Activated T-helper 1 cell treated with Interleukin-2 at 50 U/mL for 16 hours (primary cell): ENCODE data around the gene SLC38A2.
"Not testable (repeated sequence)": the region's sequence is repeated elsewhere in the genome, so short reads cannot be mapped to it uniquely, and the experiment has no call there.

Experiments
- DNase-seq: peaks from one replicate; pipeline ENCODE4 v3.0.0-alpha.2; 2020; ENCODE audit warnings: low read depth

Gene SLC38A2

DNA sequence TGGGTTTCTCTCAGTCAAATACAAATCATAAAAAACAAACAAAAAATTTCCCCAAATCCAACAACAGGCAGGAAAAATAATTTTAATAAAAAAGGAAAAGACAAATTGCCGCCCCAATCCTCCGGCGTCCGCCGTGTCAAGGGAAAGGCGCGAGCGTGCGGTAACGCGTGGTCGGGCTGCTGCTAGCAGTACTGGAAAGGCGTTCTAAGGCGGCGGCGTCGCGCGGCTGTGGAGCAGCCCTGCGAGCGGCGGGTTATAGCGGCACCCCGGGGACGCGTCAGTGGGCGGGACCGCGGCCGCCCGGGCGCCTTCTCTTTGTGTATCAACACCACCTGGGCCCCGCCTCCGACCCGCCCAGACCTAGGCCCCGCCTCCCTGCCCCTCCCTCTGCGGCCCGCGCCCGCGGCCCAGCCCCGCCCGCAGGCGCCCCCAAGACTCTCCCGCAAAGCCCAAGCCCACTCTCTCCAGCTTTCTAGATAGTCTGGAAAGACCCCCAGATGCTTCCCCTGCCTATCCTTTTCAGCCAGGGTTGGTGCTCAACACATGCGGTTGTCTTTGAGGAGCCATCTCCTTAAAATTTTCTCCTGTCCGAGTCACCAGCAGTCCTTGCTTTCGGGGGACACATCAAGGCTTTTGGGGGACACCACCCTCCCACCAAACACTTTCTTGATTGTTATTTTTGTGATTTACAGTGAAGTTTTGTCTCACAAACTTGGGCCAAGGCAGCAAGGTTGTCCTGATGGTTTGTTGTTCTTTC lies at the start of gene SLC38A2:
Gene SLC38A2 (minus strand): TSS at position 230 of the 757 bp plus-strand sequence. CDS start 1,480 bp downstream, outside the sequence.
- peak; percentile 97 for DNase-seq

DNA sequence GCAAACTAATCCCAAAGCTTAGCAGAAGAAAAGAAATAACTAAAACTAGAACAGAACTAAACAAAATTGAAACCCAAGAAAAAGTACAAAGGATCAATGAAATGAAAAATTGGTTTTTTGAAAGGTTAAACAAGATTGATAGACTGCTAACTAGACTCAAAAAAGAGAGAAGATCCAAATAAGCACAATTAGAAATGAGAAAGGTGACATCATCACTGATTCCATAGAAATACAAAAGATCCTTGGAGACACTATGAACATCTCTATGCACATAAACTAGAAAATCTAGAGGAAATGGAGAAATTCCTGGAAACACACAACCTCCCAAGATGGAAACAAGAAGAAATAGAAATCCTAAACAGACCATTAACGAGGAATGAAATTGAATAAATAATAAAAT lies 47.1 kb upstream of the SLC38A2 start:
- no peak for DNase-seq

DNA sequence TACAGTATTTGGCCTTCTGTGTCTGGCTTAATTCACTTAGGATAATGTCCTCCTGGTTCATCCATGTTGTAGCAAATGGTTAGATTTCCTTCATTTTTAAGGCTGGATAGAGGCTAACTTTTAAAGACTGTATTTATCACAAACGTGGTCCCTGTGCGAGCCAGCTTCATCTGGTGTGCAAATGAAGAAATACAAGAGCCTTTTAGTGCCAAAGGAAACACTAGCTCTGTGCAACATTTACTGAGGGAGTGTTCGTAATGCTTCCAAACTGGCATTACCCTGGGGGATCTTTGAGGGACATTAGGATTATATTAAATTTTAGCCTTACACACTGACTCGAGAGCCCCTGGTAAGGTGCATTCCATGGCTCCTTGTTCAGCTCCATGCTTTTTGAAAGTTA lies 43.0 kb upstream of the SLC38A2 start:
- no peak for DNase-seq

DNA sequence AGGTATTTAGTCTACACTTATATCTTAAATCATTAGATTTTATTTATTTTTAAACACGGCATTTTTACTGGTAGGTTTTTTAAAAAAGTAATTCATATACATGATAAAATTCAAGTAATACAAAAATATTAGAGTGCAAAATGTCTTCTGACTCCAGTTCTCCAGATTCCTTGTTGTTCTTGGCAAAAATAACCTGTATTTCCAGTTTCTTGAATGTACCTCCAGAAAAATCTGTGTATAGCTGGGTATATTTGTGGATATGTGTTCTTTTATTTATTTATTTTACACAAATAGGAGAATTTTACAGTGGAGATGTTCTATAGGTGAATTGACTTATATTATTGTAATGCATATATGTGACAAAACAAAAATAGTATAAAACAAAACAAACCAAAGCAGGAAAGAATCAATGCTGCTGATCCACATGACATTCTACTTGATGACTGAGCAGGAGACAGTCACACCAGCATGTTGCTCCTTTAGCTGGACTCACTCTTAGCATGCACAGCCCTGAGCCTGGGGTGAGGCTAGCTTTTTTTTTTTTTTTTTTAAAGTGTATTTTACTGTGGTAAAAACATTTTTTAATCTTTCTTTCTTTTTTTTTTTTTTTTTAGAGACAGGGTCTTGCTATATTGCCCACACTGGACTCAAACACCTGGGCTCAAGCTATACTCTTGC lies 42.2 kb upstream of the SLC38A2 start:
- DNase-seq: no peak

DNA sequence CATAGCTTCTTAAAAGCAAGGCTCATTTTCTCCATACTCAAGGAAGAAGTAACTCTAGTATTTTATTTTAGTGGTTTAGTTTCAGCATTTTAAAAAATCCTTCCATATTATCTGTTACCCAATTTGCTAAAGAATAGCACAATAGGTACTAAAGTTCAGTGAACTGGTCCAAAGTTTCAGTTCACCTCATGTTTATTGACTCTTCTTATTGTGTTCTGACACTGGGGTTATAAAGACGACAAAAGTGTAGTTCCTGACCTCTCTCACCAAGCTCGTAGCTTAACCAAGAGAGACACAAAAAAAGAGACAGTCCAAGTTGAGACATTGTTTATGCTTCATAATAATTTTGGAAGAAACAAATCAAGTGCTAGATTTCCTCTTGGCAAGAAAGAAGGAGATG lies 40.8 kb upstream of the SLC38A2 start:
- no peak for DNase-seq

DNA sequence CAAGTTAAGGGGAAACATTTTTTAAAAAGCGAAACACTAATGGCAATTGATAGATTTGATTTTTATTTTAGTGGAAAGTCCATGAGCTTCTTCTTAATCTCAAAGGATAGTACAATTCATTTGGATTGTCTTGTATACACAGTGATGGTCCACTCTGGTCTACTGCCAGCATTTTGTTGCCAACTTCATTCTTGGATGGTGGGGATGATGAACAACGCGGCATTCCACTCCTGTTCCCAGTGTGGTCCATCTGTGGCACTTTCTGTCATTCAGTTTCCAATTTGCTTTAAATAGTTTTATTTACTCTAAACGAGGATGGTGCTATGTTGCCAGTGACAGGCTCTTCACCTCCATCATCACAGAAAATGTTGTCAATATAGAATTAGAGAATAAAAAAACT lies 40.3 kb upstream of the SLC38A2 start:
- no peak for DNase-seq

DNA sequence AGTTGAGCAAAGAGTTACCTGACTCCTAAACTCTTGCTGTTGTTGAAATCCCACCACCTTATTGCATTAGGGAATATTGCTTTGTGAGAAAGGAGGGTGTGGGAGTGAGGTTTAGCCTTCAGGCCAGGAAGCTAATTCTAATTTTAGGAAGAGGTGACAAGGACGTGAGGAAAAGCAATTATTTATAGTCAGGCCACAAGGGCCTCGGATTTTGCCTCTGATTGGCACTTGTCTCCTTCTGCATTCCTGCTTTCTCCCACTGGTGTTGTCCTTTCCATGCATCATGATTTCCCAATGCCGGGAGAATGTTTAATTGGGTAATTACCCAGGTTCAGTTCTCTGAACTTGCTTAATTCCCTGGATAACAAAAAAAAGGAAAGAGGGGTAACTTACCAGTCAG lies 37.9 kb upstream of the SLC38A2 start:
- no peak for DNase-seq

DNA sequence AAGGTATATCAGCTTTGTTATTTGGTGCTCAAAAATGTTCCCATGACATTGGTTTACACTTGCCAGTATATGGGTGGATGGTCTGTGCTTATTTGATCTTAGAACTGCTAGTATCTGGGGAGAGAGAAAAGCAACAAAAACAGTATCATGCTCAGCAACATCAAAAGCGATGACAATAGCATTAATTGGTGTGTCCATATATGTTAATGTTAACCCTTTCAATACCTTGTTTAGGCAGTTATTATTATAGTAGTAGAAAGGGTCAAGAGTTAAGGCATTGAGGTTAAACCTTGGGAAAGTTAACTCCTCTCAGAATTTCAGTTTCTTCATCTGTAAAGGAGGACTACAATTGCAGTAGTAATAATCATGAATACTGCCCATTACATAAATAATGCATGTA lies 37.4 kb upstream of the SLC38A2 start:
- no peak for DNase-seq

DNA sequence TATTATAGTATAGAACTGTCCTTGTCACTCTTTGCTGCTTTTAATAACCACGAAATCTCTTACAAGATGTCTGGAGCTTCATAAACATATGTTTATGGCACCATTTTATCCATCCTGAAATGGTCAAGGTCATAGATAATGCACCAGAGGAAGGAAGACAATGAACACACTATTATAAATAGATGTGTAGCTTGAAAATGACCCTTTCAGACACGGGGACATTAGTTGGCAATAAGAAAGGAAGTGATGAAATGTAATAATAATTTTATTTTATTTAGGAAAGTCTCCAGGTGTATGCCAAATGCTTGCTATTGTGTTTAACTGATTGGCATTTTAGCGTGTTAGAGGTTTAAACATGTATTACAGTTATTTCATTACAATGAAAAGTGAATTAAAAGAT lies 36.8 kb upstream of the SLC38A2 start:
- no peak for DNase-seq

DNA sequence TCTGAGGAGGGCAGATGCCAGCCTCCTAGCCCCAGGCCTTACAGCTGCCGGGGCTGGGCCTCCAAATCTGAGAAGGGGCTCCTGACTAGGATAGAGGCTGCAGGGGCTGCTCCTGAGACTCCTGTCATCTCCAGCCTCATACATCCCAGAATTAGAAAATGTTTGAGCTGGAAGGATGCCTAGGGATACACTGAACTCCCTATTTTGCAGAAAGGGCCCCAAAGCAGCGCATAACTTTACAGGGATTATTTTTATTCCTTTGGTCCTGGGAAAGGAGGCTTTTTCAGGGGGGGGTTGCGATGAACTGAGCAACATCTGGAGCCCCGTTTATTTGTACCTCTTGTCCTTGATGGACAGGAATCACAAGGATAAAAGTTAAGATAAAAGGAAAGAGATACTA lies 35.9 kb upstream of the SLC38A2 start:
- DNase-seq: no peak

DNA sequence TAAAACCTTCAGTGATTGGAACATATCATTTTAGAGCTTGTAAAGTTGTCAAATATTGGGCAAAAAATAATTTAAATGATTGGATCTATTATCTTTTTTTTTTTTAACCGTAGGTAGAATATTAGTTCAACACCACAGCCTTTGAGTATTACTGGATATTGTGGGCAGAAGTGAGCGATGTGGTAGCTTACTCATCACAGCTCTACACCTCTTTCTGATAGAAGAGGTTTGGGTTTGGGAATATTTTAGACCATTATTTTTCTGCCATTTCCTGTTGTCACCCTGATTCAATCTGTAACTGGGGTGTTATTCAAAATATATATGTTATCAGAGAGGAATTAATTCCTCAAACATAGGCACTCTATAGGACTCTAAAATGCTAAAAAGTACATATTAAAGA lies 34.8 kb upstream of the SLC38A2 start:
- DNase-seq: no peak

DNA sequence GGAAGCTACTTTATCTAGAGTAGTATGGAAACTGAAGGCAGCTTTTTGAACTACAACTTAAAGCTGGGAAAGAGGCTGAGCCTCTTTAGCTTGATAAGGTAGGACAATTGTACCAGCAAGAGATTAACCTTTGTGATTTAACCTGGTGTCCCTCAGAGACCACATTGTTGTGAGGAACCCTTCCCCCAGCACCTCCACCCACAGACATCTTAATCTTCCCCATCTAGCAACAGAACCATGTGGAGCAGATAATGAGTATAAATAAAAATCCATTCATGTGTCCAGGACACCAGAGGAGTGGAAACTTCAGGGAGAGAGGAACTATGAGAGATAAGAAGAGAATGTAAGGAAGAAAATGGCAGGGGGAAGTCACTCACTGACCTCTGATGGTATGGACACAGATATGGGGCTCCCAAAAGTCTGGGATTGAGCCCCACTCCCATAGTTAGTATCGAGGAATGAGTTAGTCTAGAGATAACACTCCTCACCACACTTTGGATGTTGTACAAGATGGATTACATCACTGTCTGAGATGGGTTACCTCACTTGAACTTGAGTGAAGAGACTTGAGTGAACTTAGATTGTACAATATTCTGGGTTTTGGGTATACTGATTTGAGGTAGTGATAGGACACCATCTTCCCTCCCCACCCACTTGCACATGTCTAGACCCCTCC lies 33.9 kb upstream of the SLC38A2 start:
- DNase-seq: no peak

DNA sequence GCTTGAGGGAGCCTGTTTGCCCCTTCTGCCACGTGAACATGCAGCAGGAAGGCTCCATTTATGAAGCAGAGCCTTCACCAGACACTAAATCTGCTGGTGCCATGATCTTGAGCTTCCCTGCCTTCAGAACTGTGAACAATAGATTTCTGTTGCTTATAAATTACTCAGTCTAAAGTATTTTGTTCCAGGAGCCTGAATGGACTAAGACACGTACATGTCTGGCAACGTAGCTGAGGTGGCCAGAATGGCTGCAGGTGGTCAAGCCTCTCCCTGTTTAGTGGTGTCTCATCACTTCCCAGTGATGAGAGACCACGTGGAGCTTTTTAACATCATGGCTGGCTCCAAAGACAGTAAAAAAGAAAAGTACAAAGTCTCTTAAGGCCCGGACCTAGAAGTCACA lies 32.2 kb upstream of the SLC38A2 start:
- no peak for DNase-seq

DNA sequence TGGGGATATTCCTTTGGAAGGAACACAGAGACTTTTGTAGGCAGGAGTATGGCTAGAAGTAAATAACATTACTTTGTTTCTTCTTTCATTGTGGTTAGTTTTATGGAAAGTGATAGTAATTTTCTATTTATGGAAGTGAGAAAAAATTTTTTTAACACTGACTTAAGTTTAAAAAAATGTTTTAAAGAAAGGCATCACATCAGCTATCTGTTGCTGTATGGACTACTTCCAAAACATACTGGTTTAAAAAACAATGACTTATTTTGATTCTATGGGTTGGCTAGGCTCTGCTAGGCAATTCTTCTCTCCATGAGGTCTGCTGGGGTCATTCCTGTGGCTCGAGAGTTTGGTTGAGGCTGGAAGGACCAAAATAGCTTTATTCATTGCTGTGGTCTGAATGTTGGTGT lies 31.7 kb upstream of the SLC38A2 start:
- DNase-seq: no peak

DNA sequence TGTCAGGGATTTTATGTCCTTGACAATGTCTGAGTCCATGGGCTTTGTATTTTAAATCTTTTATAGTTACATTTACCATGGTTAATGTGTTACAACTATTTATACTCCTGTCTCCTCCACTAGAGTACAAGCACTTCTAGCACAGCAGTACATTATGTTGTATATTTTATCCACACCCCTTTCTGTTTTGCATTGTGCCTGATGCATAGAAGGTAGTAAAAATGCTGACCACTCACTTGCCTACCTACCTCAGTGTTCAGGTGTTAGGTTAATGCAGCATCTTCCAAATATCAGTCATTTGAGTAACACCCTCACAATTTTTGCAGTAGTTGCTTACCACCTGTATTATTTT lies 31.1 kb upstream of the SLC38A2 start:
- DNase-seq: no peak

DNA sequence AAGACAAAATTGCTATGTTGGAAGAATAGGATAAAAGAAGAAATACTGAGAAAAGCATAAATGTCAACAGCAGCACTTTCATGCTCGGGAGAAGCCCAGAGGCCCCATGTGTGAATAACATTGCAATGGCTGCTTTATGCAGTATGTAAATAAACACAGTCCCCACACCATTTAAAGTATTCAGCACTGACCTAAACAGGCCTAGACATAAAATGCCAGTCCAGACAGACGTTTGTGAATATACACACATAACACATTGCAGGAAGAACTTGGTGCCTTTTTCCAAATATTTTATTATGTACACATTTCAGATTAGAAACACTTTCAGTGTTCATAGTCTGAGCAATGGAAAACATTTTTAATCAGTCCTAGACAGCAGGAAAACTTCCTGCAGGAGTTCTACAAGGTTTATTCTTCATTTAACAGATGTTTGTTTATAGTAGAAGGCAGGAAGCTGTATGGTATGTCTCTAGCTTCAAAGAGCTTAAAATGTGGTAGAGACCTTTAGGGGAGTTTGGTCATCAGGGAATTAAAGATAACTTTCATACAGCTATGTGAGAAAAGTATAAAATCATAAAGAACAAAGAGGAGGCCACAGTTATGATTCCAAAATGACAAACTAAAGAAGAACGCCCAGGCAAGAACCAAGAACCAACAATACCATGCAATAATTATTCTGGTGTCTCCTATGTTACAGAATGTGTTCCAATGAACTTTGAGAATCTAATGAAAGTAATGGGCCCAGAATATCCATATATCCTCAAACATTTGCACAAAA lies 30.6 kb upstream of the SLC38A2 start:
- no peak for DNase-seq

DNA sequence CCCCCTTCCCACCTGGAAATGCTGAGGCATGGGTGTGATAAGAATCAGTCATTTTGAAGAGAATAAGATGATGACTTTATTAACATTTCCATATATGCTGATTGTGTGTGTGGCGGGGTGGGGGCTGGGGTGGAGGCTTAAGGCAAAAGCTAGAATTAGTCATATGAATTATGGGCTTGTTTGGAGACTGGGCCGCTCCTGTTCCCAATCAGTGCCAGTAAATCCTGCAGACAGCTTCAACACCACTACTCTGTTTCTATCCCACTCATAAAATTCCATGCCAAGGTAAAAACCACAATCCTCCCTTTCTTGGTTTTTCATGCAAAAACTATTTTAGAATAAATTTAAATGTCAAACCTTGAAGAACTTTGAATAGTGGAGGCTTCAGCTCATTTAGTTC lies 29.9 kb upstream of the SLC38A2 start:
- no peak for DNase-seq

DNA sequence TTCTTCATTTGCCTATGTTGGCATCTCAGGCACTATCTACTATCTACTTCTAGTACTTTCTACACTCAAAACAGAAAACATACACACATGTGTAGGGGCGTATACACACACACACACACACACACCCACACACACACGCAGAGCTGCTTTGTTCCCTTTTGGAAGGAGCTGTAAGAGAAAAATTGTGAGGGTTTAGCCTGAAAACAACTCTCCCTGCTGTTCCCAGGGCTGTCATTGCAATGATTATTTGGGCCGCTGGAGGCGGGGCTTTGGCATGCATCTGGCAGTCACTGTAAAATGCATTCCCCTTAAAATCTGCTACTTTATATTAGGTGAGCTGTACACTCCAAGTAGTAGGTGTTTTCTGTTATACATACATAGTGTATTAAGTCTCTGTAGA lies 29.1 kb upstream of the SLC38A2 start:
- DNase-seq: no peak

DNA sequence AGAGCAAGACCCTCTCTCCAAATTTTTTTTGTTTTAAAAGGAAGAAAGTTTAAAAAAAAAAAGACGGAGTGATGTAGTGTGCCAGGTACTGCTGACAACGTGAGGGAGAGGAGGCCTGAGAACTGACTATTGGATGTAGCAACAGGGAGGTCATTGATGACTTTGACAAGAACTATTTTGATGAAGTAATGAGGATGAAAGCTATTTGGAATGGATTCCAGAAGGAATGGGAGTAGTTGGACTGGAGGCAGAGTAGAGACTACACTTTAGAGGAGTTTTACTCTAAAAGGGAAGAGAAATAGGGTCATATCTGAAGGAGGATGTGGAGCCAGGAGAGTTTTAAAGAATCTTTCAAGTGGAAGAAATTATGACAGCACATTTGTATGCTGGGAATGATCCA lies 27.8 kb upstream of the SLC38A2 start:
- no peak for DNase-seq

DNA sequence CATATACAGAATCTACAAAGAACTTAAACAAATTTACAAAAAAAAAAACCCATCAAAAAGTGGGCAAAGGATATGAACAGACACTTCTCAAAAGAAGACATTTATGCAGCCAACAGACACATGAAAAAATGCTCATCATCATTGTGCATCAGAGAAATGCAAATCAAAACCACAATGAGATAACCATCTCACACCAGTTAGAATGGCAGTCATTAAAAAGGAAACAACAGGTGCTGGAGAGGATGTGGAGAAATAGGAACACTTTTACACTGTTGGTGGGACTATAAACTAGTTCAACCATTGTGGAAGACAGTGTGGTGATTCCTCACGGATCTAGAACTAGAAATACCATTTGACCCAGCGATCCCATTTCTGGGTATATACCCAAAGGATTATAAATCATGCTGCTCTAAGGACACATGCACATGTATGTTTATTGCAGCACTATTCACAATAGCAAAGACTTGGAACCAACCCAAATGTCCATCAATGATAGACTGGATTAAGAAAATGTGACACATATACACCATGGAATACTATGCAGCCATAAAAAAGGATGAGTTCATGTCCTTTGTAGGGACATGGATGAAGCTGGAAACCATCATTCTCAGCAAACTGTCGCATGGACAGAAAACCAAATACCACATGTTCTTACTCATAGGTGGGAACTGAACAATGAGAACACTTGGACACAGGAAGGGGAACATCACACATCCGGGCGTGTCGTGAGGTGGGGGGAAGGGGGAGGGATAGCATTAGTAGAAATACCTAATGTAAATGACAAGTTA lies 27.1 kb upstream of the SLC38A2 start:
- DNase-seq: not testable (repeated sequence)

DNA sequence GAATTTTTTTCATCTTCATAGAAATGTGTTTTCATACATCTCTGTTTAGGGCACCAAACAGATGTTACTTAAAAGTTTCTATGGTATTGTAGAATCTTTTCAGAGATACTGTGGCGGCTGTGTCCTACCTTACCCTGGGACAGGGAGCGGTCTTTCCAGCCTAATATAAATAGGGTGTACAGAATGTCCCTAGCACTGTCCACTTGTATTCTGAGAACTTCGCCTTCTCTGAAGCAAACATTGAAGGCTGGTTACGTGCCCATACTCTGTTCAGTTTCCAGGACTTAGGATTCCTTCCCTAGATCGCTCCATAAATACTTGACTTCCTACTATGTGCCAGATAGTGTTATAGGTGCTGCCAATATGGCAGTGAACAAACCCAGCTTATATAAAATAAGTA lies 24.3 kb upstream of the SLC38A2 start:
- DNase-seq: no peak

DNA sequence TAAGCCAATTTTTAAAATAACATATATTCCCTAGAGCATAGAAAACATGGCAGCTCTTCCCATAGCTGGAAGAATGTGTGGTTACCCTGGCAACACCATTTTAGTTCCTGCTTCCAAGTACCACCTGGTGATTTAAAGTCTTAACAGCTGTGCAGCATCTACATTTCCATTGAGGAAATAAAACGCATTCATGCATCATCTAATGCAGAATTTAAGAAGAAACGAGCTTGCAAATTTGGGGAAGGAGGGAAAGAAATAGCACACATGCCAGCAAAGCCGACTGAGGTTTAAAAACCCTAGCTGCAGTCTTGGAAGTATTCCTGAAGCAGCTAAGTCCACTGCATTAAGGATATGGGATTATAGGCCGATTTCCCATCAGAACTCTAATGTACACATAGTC lies 22.8 kb upstream of the SLC38A2 start:
- no peak for DNase-seq
